Stimulated activated naive CD4-positive, alpha-beta T cell (primary cell): Measurements from ENCODE around the gene MOBP.
"Not testable (repeated sequence)": the region's sequence is repeated elsewhere in the genome, so short reads cannot be mapped to it uniquely, and the experiment has no call there.

Experiments used
- DNase-seq, 6 experiments: peaks; one replicate each; lab custom pipeline; 2025; lab: John Stamatoyannopoulos, UW

The MOBP gene, protein sequence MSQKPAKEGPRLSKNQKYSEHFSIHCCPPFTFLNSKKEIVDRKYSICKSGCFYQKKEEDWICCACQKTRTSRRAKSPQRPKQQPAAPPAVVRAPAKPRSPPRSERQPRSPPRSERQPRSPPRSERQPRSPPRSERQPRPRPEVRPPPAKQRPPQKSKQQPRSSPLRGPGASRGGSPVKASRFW

DNA sequence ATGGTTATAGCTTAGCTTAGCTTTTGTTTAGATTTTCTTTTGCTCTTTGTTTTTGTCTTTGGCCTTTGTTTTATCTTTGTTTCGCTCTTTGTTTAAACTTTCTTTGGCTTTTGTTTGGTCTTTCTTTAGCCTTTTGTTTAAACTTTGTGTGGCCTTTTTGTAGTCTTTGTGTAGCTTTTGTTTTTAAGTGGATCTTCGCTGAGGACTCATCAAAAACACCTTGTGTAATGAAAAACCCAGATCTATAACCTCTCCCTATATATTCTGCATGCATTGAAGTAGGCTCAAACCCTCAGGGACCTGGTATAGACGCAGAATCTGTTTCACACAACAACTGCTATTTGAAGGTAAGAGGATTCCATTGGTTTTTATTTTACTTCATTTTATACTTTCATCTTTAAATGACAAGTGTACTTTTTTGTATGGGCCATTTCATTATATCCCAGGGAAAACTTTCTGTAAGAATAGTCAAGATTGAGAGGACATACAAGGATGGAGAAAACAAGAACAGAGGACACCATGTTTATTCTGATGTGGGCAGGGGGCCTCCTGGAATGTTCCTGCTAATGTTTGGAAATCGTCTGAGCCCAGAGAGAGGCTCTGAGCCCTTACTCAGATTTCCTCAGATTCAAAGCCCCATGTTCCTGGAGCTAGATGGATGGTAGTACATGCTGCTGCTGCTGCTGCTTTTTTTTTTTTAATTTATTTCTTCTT, at the start of gene MOBP:
MOBP (plus strand) TSS at position 287 of the 714 bp plus-strand sequence. CDS start 34,390 bp downstream, outside the sequence.
- DNase-seq: no peak

DNA sequence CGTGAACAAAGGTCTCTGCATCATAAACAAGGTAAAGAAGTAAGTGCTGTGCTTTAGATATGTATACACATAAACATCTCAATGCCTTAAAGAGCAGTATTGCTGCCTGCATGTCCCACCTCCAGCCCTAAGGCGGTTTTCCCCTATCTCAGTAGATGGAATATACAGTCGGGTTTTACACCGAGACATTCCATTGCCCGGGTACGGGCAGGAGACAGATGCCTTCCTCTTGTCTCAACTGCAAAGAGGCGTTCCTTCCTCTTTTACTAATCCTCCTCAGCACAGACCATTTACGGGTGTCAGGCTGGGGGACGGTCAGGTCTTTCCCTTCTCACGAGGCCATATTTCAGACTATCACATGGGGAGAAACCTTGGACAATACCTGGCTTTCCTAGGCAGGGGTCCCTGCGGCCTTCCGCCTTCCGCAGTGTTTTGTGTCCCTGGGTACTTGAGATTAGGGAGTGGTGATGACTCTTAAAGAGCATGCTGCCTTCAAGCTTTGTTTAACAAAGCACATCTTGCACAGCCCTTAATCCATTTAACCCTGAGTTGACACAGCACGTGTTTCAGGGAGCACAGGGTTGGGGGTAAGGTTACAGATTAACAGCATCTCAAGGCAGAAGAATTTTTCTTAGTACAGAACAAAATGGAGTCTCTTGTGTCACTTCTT, 48.8 kb upstream of the MOBP start:
- DNase-seq: not testable (repeated sequence)

DNA sequence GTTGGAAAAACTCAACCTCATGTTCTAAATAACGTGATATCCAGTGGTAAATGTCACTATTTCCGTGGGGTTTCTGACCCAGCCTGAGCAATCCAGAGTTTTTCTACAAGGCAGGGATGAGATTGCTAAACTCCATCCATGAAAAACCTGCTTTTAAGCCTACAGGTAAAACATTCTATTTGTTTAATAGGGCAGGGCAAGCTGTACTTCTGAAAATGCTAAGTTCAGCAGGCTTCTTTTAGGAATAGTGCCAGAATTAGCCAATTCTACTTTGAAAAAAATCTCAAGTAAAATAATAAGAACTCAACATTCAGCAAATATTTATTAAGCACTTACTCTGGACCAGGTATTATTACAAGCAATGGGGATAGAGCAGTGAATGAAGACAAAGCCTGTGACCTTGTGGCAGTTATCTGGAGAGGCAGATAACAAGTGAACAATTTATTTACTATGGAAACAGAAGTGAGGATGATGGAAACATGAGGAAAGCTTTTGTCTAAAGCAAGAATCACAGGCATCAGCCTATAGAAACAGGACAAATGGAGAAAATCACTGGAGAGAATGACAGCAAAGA, 47.7 kb upstream of the MOBP start:
- no peak for DNase-seq

DNA sequence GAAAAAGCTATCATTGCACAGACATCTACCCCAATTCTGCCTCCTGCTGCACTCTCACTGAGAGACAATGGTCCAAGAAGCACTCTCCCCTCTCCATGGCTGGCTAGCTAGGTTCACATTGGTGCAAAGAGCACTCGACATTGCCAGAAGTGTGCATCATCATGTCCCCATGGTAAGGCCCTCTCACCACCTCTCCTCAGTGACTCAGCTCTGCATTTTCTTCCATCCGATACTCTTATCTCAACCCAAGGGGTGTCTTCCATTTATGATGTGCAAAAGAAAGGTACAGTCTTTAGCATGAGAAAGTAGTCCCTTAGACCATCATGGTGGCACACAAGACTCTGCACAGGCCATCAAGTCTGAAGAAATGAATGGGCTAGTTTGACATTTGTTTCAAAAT, 46.9 kb upstream of the MOBP start:
- no peak for DNase-seq

DNA sequence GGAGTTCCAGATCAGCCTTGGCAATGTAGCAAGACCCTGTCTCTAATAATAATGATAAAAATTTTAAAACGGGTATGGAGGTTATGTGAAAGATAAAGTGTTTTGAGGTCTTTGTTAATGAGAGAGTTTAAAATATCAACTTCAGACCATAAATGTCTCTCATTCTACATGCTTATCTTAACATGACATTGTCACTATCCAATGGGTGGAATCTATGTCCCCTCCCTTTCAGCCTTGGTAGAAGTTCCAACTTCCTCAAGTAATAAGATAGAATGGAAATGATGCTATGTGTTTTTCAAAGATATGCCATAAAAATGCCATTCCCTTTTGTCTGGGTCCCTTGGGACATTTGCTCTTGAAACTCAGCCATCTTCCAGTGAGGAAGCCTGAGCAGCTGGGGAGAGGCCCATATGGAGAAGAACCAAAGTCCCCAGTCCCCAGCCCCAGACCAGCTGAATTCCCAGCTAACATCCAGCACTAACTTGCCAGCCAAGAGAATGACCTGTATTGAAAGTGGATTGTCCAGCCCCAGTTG, 44.0 kb upstream of the MOBP start:
- no peak for DNase-seq

DNA sequence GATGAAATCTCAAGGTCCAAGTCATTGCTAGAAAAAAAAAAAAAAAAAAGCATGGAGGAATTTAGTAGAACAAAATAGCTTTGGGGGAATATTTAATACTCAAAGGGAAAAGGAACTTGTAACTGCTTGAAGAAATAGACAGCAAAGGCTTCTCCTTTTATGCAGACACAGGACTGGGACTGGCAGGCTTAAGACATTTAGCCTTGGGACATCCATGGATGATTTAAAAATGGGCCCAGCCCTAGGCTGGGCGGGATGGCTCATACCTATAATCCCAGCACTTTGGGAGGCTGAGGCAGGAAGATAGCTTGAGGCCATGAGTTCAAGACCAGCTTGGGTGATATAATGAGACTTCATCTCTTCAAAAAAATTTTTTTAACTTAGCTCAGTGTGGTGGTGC, 41.2 kb upstream of the MOBP start:
- DNase-seq: no peak

DNA sequence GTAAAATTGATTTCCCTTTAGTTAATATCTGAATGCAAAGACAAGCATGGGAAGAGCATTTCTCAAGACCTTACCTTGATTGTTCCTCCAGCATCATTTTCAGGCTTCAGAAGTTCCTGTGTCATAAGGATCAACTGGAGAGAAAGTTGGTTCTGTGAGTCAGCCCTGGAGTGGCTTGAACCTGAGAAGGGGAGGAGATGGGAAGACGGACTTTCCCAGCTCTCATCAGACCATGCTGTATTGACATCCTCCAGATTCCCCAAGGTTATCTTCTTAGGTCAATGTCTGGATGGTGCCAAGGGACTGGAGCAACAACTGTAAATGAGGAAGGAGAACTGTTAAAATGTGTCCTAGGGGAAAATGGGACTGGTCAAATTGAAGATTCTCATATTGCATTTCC, 40.0 kb upstream of the MOBP start:
- DNase-seq: no peak

DNA sequence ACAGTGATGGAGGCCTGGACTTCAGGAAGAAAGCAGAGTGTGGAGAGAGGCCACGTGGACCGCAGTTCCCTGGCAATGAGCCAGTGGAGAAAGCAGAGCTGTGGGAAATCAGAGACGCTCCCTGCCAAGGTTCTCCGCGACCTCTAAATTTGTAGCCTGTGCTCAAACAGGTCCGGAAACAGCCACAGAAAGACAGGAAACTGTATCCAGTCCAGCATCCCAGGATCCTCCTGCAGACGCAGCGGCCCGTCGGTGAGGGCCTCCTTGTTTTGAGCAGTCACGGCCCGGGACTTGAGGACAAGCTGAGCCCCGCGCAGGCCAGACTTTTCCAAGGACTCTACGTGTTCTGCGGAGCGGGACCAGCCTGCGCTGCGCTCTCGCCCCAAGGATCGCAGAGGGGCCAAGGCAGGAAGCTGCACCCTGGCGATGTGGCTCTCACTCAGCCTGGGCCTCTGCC, 38.7 kb upstream of the MOBP start:
- DNase-seq: no peak

DNA sequence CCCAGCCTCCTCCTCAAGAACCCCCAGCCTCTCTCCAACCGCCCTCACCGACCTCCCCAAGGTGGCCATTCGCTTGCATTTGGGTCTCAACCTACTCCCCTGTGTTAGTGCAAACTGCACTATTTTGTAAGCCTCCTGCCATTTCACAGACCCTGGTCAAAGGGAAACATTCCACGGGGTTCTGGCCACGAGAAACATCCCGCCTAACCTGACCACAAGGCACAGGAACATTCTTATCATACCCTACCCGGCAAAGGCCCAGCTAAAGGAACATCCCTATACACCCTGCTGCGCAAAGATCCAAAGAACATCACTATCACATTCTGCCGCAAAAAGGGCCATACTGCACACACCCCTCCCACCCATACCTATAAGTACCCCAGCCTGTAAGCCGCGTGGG, 38.0 kb upstream of the MOBP start:
- DNase-seq: no peak

DNA sequence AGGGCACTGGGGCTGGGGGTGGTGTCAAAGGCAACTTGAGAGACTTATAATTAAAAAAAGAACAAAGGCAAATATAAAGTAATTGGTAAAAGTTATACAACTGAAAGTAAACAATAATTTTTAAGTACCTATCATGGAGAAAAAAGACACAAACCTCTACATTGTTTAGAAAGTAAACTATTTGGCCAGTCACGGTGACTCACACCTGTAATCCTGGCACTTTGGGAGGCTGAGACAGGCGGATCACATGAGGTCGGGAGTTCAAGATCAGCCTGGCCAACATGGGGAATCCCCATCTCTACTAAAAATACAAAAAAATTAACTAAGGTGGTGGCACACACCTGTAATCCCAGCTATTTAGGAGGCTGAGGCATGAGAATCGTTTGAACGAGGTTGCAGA, 35.1 kb upstream of the MOBP start:
- DNase-seq: no peak

DNA sequence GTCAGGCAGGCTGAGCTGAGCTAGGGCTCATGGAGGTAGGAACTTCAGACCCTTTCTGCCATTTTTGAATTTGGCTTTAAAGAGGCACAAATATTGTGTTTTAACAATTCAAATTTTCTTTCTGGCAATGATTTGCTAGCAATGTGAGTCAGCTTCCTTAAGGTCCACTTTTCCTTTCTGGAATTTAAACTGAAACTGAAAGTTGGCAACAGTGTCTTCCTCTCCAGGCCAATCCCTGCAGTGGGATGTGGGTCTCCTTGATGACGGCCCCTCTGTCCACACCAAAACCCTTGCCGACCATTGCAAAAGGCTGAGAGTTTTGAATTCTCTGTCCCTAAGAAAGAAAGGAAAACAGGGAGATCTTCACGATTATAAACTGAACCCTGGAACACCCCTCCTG, 33.8 kb upstream of the MOBP start:
- no peak for DNase-seq

DNA sequence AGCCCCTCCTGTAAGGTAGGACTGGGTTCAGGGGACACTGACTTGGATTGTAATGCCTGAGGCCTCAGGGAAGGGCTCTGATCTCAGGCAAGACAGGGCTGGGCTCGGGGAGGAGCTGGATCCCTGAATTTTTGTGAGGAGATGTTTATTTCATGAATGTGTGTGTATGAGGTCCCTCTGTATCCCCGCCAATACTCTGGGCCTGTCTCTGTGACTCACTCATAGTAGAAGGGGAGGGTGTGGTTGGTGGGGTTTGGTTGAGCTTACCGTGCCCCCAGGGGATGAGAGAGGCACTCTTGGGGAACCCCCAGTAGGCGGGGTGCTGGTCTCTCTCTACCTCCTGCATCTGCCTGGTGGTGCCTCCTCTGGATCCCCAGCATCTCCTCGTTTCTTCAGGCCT, 32.9 kb upstream of the MOBP start:
- no peak for DNase-seq

DNA sequence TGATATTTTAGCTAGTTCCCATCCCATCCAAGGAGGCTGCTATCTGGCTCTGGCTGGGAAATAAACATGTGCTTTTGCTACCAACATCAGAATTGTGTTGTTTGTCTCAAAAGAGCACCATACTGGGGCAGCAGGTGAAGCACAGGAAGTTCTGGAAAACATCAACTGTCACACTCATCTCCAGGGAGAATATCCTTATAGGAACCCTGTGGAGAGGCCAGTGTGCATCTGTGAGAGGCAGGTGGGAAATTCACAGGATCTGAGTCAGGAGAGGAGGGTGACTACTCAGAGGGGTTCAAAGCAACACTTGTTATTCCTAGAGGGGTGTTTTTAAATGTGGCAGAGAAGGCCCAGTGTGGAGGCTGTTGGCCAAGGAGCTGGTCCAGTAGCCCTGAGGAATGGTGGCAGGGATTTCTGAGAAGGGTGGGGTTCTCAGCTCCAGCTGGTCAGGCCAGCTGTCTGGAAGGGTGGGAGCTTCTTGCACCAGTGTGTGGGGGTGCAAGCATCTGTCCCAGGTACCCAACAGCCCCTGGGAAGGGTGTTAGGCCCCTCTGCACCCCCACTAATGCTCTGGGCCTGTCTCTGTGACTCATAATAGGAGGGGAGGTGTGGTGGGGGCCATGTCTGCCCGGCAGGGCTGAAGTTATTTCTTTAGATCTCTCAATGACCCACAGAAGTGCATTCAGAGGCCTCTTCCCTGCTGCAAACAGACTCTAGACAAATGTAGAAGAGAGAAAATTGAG, 32.3 kb upstream of the MOBP start:
- no peak for DNase-seq

DNA sequence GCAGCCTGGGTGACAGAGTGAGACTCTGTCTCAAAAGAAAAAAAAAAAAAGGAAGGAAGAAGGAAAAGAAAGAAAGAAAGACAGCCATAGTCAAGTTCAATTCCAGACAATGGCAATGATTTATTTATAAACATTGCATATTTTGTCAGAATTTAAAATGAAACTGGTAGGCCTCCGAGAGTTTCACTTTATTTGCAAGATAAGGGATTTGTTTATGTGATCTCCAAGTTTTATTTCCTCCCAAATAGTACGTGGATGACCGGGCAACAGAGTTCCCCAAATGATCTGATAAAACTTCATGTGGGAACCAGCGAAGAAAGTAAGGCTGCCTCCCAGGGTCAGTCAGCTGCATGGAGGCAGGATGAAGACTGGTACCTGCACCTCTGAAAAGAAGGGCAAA, 28.6 kb upstream of the MOBP start:
- DNase-seq: no peak

DNA sequence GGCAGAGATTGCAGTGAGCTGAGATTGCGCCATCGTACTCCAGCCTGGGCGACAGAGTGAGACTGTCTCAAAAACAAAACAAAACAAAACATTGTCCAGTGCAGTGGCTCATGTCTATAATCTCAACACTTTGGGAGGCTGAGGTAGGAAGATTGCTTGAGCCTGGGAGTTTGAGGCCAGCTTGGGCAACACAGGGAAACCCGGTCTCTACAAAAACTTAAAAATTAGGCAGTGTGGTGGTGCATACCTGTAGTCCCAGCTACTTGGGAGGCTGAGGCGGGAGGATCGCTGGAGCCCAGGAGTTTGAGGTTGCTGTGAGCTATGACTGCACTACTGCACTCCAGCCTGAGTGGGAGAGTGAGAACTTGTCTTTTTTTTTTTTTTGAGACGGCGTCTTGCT, 27.2 kb upstream of the MOBP start:
- no peak for DNase-seq

DNA sequence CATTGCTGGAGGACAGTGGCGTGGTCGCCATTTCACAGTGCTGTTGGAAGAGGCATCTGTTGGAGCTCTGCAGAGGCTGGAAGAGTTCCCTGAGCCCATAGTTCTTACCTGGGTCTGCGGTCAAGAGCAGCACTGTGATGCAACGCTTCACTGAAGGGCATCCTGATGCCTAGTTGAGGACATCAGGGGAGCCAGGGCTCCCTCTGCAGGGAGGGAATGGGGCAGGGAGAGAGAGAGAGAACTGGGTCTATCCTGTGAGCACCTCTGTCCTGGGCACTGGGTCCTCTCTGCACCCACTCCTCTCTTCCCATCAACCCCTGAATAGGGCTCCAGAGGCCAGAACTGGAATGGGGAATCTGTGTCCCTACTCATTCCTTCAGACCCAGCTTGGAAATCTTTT, 23.9 kb upstream of the MOBP start:
- DNase-seq: no peak

DNA sequence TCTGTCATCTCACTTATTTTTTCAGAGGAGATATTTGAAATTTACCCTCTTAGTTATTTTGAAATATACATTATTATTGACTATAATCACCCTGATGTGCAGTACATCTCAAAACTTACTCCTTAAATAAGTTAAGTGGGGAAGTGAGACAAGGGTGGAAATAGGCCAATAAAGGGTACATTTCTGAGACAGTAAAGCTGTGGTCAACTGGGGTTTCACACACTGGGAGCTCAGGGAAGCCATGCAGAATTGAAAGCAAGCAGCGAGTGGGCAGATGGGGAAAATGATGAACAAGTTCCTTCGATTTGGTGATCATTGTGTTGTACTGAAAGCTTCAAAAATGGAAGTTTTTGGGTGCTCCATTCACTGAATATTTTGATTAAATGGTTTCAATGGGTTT, 21.6 kb upstream of the MOBP start:
- no peak for DNase-seq

DNA sequence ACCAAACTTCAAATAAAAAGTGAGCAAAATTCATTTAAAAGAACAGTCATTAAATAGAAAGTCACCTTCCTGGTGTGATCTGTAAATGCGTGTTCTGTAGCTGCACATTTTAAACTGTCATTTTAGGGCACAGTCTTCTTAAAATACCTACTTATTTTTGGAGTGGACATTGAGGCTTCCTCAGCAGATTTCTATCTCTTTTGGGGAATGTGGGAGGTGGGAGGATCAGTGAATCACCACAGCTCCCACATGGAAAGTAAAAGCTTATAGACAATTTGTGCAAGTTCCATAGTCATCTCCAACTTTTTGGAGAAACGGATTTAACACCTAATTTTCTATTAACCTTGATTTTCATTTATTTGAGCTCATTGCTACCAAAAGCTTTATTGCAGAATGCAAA, 21.0 kb upstream of the MOBP start:
- no peak for DNase-seq

DNA sequence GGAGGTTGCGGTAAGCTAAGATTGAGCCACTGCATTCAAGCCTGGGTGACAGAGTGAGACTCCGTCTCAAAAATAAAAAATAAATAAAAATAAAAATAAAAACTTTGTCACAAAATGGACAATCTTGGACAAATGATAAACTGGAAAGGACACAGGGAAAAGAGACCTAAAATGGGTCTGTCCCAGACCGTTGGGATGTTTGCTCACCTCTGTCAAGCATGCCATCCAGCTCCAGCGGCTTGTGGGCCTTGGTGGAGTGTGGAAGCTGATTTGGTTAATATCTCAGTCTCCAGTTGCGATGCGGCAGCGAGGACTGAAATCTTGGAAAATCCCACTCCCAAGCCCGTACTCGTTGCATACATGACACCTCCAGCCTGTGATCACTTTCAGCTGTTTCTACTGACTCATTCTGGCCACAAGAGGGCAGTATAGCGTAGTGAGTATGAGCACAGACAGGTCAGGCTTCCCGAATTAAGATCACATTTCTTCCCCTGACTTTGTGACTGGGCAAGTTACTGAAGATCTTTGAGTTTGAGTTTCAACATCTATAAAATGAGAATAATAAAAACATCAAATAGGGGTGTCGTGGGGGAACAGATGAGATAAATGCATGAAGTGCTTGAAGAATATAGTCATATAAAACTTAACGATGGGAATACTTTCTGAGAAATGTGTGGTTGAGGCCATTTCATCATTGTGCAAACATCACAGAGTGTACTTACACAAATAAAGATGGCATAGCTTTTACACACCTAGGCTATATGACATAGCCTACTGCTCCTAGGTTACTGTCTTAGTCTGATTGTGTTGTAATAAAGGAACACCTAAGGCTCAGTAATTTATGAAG, 19.6 kb upstream of the MOBP start:
- peak; percentile 10 to 69 (median 34) for DNase-seq

DNA sequence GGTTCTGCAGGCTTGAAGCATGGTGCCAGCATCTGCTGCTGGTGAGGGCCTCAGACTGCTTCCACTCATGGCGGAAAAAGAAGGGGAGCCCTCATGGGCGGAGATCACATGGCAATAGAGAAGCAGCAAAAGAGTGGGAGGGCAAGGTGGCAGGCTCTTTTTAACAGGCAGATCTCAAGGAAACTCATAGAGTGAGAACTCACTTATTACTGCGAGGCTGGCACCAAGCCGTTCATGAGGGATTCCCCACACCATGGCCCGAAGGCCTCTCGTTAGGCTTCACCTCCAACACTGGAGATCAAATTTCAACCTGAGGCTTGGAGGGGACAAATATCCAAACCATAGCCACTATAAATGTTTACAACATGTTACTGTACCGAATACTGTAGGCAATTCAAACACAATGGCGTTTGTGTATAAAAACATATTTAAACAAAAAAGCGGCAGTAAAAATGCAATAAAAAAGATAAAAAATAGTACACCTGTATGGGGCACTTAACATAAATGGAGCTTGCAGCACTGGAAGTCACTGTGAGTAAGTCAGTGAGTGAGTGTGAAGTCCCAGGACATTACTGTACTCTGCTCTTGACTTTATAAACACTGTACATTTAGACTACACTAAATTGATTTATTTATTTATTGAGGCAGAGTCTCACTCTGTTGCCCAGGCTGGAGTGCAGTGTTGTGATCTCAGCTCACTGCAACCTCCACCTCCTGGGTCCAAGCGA, 18.8 kb upstream of the MOBP start:
- DNase-seq: no peak
